C4-2B (cell line): ENCODE results near the gene SRC.
"Not testable (repeated sequence)": the region's sequence is repeated elsewhere in the genome, so short reads cannot be mapped to it uniquely, and the experiment has no call there.

Experiments used
- H3K27ac ChIP-seq: fragments of 450-650 bp; 2 replicates; pipeline ENCODE4 v1.5.1; 2017
- ZFX ChIP-seq: fragments of 450-650 bp; IDR thresholded peaks from 2 replicates; pipeline ENCODE4 v1.6.1; 2017
- TF ChIP-seq, protein P1 (sequence below): fragments of 450-650 bp; conservative IDR thresholded peaks from 2 replicates; pipeline ENCODE4 v1.5.1; 2017; ENCODE audit warnings: mild to moderate bottlenecking

SRC gene

DNA sequence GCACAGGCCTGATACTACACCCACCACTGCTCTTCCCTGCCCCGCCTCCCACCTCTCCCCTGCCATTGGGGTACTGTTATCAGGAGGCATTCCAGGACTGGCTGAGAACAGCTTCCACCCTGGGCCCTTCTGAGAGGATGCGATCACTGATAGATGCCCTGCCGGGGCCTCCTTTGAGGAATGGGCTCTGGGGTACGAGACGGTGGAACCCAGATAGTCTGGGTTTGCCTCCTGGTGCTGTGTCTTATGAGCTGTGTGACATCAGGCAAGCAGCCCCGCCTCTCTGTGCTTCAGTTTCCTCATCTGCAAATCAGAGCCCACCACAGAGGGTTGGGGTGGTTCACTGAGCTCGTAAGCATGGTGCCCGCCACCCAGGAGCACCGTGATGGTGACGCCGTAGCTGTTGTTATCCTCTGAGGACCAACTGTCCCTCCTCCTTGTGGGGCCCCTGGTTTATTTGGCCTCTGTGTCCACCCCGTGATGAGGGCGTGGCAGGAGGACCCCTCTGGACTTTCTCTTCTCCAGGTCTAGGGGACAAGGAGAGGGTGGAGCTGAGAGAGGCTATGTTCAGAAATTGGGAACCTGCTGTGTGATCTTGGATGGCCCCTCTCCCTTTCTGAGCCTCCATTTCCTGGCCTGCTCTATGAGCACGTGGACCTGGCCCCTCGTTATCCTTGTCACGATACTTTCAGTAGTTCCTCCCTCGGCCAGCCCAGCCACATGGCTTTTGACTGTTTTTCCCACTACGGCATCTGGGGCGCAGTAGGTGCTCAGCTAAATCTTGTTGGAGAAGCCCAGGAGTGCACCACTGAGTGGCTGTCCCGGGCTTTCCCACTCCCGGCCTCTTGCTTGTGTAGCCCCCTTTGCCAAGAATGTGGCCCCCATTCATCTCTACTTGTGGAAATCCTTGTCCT lies 18.3 kb downstream of the SRC start:
- no peak overlapping the region for H3K27ac ChIP-seq
- TF ChIP-seq, protein P1, sequence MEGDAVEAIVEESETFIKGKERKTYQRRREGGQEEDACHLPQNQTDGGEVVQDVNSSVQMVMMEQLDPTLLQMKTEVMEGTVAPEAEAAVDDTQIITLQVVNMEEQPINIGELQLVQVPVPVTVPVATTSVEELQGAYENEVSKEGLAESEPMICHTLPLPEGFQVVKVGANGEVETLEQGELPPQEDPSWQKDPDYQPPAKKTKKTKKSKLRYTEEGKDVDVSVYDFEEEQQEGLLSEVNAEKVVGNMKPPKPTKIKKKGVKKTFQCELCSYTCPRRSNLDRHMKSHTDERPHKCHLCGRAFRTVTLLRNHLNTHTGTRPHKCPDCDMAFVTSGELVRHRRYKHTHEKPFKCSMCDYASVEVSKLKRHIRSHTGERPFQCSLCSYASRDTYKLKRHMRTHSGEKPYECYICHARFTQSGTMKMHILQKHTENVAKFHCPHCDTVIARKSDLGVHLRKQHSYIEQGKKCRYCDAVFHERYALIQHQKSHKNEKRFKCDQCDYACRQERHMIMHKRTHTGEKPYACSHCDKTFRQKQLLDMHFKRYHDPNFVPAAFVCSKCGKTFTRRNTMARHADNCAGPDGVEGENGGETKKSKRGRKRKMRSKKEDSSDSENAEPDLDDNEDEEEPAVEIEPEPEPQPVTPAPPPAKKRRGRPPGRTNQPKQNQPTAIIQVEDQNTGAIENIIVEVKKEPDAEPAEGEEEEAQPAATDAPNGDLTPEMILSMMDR: no peak
- no peak for TF ChIP-seq ZFX

DNA sequence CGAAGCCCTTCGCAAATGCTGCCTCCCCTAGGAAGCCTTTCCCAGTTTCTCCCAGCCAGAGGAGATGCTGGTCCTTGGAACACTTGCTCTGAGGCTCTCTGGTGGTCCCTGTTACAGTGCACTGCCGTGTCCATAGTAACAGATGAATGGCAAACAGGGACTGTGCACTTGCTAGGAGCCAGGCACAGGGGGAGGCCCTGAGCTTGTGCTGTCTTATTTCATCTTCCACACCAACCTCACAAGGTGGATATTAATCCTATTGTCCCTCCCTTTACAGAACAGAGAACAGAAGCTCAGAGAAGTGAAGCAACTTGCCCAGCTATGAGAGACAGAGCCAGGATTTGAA lies 19.0 kb downstream of the SRC start:
- TF ChIP-seq, protein P1: no peak
- no peak for TF ChIP-seq ZFX
- no peak overlapping the region for H3K27ac ChIP-seq

DNA sequence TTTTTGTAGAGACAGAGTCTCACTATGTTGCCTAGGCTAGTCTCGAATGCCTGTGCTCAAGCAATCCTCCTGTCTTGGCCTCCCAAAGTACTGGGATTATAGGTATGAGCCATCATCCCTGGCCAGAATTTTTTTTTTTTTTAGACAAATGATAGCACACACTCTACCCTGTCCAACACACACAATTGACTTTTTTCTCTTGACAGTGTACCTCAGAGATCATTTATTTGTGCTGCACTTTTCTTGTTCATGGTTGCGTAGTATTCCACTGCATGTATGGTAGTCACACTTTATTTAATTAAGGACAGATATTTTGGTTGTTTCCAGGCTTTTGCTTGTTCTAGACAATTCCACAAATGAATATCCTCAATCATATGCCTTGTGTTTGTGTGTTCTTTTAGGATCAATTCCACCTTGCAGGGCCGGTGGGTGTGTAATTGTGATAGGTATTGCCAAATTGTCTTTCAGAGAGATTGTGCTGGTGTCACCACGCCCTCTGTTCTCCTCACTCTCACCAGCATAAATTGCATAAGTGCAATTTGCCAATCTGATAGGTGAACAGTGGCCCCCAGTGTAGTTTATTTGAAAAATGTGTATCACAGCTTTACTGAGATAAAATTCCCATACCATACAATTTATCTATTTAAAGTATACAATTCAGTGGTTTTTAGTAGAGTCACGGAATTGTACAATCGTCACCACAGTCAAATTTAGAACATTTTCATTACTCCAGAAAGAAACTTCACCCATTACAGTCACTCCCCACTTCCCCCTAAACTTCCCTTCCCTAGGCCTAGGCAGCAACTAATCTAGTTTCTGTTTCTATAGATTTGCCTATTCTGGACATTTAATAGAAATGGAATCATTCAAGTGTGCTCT lies 20.1 kb downstream of the SRC start:
- no peak for TF ChIP-seq ZFX
- TF ChIP-seq, protein P1: no peak
- no peak overlapping the region for H3K27ac ChIP-seq

- TF ChIP-seq, protein P1: no peak
- no peak for TF ChIP-seq ZFX
- no peak overlapping the region for H3K27ac ChIP-seq
Observed at GRCh38 chr20:37366743-37367142, 20.8 kb downstream of the SRC start.

DNA sequence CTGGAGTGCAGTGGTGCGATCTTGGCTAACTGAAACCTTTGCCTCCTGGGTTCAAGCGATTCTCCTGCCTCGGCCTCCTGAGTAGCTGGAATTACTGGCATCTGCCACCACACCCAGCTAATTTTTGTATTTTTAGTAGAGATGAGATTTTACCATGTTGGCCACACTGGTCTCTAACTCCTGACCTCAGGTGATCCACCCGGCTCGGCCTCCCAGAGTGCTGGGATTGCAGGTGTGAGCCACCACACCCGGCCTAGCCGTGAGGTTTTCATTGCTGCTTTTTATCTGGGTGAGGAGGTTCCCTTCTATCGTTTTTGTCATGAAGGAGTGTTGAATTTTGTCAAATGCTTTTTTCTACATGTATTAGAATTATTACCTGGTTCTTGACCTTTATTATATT lies 23.9 kb downstream of the SRC start:
- H3K27ac ChIP-seq: no peak overlapping the region
- TF ChIP-seq, protein P1: no peak
- TF ChIP-seq ZFX: no peak

DNA sequence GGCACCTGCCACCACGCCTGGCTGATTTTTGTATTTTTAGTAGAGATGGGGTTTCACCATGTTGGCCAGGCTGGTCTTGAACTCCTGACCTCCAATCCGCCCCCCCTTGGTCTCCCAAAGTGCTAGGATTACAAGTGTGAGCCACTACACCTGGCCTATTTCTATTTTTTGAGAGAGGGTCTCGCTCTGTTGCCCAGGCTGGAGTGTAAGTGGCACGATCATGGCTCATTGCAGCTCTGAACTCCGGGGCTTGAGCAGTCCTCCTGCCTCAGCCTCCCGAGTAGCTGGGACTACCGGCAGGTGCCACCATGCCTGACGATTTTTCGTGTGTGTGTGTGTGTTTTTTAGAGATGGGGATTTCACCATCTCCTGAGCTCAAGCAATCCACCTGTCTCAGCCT lies 25.9 kb downstream of the SRC start:
- H3K27ac ChIP-seq: not testable (repeated sequence)

GRCh38 chr20:37372441-37372840 lies 26.5 kb downstream of the SRC start:
- TF ChIP-seq, protein P1: no peak
- no peak for TF ChIP-seq ZFX
- no peak overlapping the region for H3K27ac ChIP-seq
